ENCODE measurements around the gene POLA1. TPM values are rescaled to one million over a fixed set of nuclear protein-coding genes. Genes with fewer than 3 reads are reported as not detected.

Gene POLA1
- total RNA-seq, 1 donor from 2014 or later: 24.6 TPM

- TF ChIP-seq CTCF (conservative IDR thresholded peaks at IDR 0.05; ENCODE audit: low read depth, low read length): no peak
- no peak overlapping the region for H3K4me3 ChIP-seq (ENCODE audit: low read depth, low read length)
- no peak for DNase-seq (ENCODE audit: low read depth)
Measured at GRCh38 chrX:24955372-24955930, 261.7 kb downstream of the POLA1 start.

- TF ChIP-seq CTCF (conservative IDR thresholded peaks at IDR 0.05; ENCODE audit: low read depth, low read length): no peak
- no peak for DNase-seq (ENCODE audit: low read depth)
- no peak overlapping the region for H3K4me3 ChIP-seq (ENCODE audit: low read depth, low read length)
Measured at GRCh38 chrX:24956828-24957227, 263.1 kb downstream of the POLA1 start.

- no peak for DNase-seq (ENCODE audit: low read depth)
- H3K4me3 ChIP-seq (ENCODE audit: low read depth, low read length): no peak overlapping the region
Measured at GRCh38 chrX:24961809-24962208, 268.1 kb downstream of the POLA1 start.

GRCh38 chrX:24963823-24964222, 270.1 kb downstream of the POLA1 start:
- DNase-seq (ENCODE audit: low read depth): no peak
- no peak overlapping the region for H3K4me3 ChIP-seq (ENCODE audit: low read depth, low read length)
- TF ChIP-seq CTCF (conservative IDR thresholded peaks at IDR 0.05; ENCODE audit: low read depth, low read length): no peak

More at GRCh38 chrX:24961809-24962208, 268.1 kb downstream of the POLA1 start:
- no peak for TF ChIP-seq CTCF (conservative IDR thresholded peaks at IDR 0.05; ENCODE audit: low read depth, low read length)

- DNase-seq (ENCODE audit: low read depth): no peak
- no peak for TF ChIP-seq CTCF (conservative IDR thresholded peaks at IDR 0.05; ENCODE audit: low read depth, low read length)
Measured at GRCh38 chrX:24965372-24965771, 271.7 kb downstream of the POLA1 start.

GRCh38 chrX:24969812-24970211, 276.1 kb downstream of the POLA1 start:
- no peak for TF ChIP-seq CTCF (conservative IDR thresholded peaks at IDR 0.05; ENCODE audit: low read depth, low read length)
- no peak for DNase-seq (ENCODE audit: low read depth)
- H3K4me3 ChIP-seq (ENCODE audit: low read depth, low read length): no peak overlapping the region

More at GRCh38 chrX:24965372-24965771, 271.7 kb downstream of the POLA1 start:
- H3K4me3 ChIP-seq (ENCODE audit: low read depth, low read length): no peak overlapping the region

GRCh38 chrX:24979081-24979480, 285.4 kb downstream of the POLA1 start:
- peak; percentile 57 for DNase-seq (ENCODE audit: low read depth)
- TF ChIP-seq CTCF (conservative IDR thresholded peaks at IDR 0.05; ENCODE audit: low read depth, low read length): no peak
- H3K4me3 ChIP-seq (ENCODE audit: low read depth, low read length): no peak overlapping the region

Measured in epithelial cell of proximal tubule (primary cell).